PC-9 (cell line): ENCODE data around the gene BNIPL. TPM values are rescaled to one million over a fixed set of nuclear protein-coding genes. Genes with fewer than 3 reads are reported as not detected.
A peak's percentile ranks its signal among the peaks of the same experiment; 100 is the strongest.

Experiments
- BruUV-seq: library from RNA; stranded (reverse); fragments of 400-500 nt; replicated peaks from 2 replicates; lab custom pipeline; 2021; lab: Mats Ljungman, UMichigan
- CTCF ChIA-PET: fragments of 300-600 bp; sonication (Branson Sonifier 250); formaldehyde crosslinking; loops from one replicate; lab custom pipeline; 2022; ENCODE audit warnings: antibody characterized with exemption; lab: Charles Lee
- POLR2A ChIA-PET: fragments of 300-600 bp; sonication (Branson Sonifier 250); formaldehyde crosslinking; loops from one replicate; lab custom pipeline; 2022; ENCODE audit warnings: antibody characterized with exemption; ENCODE audit not compliant: unreplicated experiment; lab: Charles Lee
- DNase-seq, 2 experiments: peaks; one replicate each; pipeline versions ENCODE4 v3.0.0 to v3.0.0-alpha.2; 2015 to 2022; ENCODE audit warnings: mixed read lengths in 1 of 2
- H2AFZ ChIP-seq: fragments of 200-600 bp; sonication (generic); 2 replicates; pipeline ENCODE4 v1.8.1; 2017; ENCODE audit warnings: antibody characterized with exemption
- H3F3A ChIP-seq: fragments of 200-600 bp; sonication (generic); 2 replicates; pipeline ENCODE4 v1.8.1; 2017; ENCODE audit warnings: antibody characterized with exemption, mild to moderate bottlenecking, low read depth; ENCODE audit not compliant: insufficient read depth
- H3K27ac ChIP-seq: fragments of 200-600 bp; sonication (generic); 2 replicates; pipeline ENCODE4 v1.6.1; 2016; ENCODE audit warnings: mixed run types
- H3K27me3 ChIP-seq: fragments of 200-600 bp; sonication (generic); 2 replicates; pipeline ENCODE4 v1.6.1; 2016; ENCODE audit warnings: low read depth, mixed run types; ENCODE audit not compliant: insufficient read depth
- H3K36me3 ChIP-seq: fragments of 200-600 bp; sonication (generic); 2 replicates; pipeline ENCODE4 v1.6.1; 2016; ENCODE audit warnings: low read depth, mixed run types
- H3K4me1 ChIP-seq: fragments of 200-600 bp; sonication (generic); replicated peaks from 2 replicates; pipeline ENCODE4 v1.6.1; 2016; ENCODE audit warnings: mixed run types; ENCODE audit not compliant: insufficient read depth
- H3K4me2 ChIP-seq: fragments of 200-600 bp; sonication (generic); 2 replicates; pipeline ENCODE4 v1.6.1; 2017; ENCODE audit warnings: mixed run types
- H3K4me3 ChIP-seq: fragments of 200-600 bp; sonication (generic); 2 replicates; pipeline ENCODE4 v1.6.1; 2016; ENCODE audit warnings: mixed run types
- H3K79me2 ChIP-seq: fragments of 200-600 bp; sonication (generic); 2 replicates; pipeline ENCODE4 v1.6.1; 2017; ENCODE audit warnings: low read depth, mixed run types
- H3K9me2 ChIP-seq: fragments of 200-600 bp; sonication (generic); 2 replicates; pipeline ENCODE4 v1.8.1; 2017; ENCODE audit warnings: mild to moderate bottlenecking; ENCODE audit not compliant: insufficient read depth
- H3K9me3 ChIP-seq: fragments of 200-600 bp; sonication (generic); 2 replicates; pipeline ENCODE4 v1.8.1; 2016; ENCODE audit warnings: low read depth; ENCODE audit not compliant: insufficient read depth
- H4K20me1 ChIP-seq: fragments of 200-600 bp; sonication (generic); 2 replicates; pipeline ENCODE4 v1.8.1; 2017; ENCODE audit not compliant: insufficient read depth
- CTCF ChIP-seq: fragments of 200-600 bp; sonication (generic); conservative IDR thresholded peaks from 2 replicates; pipeline ENCODE4 v1.6.1; 2017; ENCODE audit warnings: mixed run types, antibody characterized with exemption, mild to moderate bottlenecking, moderate library complexity
- EZH2 ChIP-seq: fragments of 200-600 bp; sonication (generic); IDR thresholded peaks from 2 replicates; pipeline ENCODE4 v1.8.0; 2017; ENCODE audit warnings: antibody characterized with exemption, low read depth
- intact Hi-C: fragments of 100-400 bp; cut with micrococcal nuclease; formaldehyde crosslinking; loops from one replicate; pipeline ENCODE4 v1.10.0; 2022; ENCODE audit not compliant: unreplicated experiment
- total RNA-seq: library from RNA; stranded (reverse); gene quantifications from 2 replicates; pipeline ENCODE4 v1.2.3, GENCODE V29; 2021

BNIPL gene
- total RNA-seq, 1 experiment from 2014 or later: 3.0 TPM

- Histone ChIP-seq H3K4me2 (peak within 1 kb of the TSS; percentile 97), H4K20me1 (no peaks in the 10 kb centered on the region), H3K4me1 (peaks cover 50% of the 10 kb centered on the region), H3K27me3 (no peaks in the 10 kb centered on the region), H3K9me2 (no peaks in the 10 kb centered on the region), H3K27ac (peak within 1 kb of the TSS; percentile 68), H3F3A (peaks cover 28% of the 10 kb centered on the region), H2AFZ (peak within 1 kb of the TSS; percentile 94), H3K4me3 (peak within 1 kb of the TSS; percentile 89), H3K36me3 (no peaks in the 10 kb centered on the region), H3K9me3 (no peaks in the 10 kb centered on the region), H3K79me2 (peaks cover 24% of the 10 kb centered on the region)
- BruUV-seq: no TSS peak
- POLR2A ChIA-PET: interaction anchor here (0.7 kb wide), 1 partner anchor 313 kb away, joined by 16 read pairs; no protein-coding TSS in a partner anchor
- CTCF ChIA-PET: no interaction called here
- intact Hi-C loops: loop anchor here (1.0 to 5.0 kb wide), 4 partner anchors 39 to 751 kb away; partner anchors contain the start of genes C1orf56, CA14, LYSMD1 and SCNM1
- DNase-seq: peak; percentile 95
- no peak for TF ChIP-seq EZH2
- no peak for TF ChIP-seq CTCF
Measured at GRCh38 chr1:151008244-151009205, 27.9 kb upstream of the BNIPL start, which contains the start of gene PRUNE1. Gene PRUNE1, plus strand, starts transcription at chr1:151008449. Its CDS starts 184 bp downstream, at chr1:151008633.

GRCh38 chr1:151009206-151009587, 27.2 kb upstream of the BNIPL start:
- peak overlapping the region; percentile 89 for H3K4me3 ChIP-seq
- peaks cover 44% of the 10 kb centered on the region for H3K4me1 ChIP-seq
- POLR2A ChIA-PET: no interaction called here
- TF ChIP-seq CTCF (no peak), EZH2 (no peak)
- CTCF ChIA-PET: no interaction called here
- H3K36me3 ChIP-seq: no peaks in the 10 kb centered on the region
- H3K9me2 ChIP-seq: no peaks in the 10 kb centered on the region
- BruUV-seq: TSS peak; percentile 39
- peaks cover 24% of the 10 kb centered on the region for H3K79me2 ChIP-seq
- H3K27me3 ChIP-seq: no peaks in the 10 kb centered on the region
- H3F3A ChIP-seq: peaks cover 27% of the 10 kb centered on the region
- intact Hi-C loops: loop anchor here (5.0 kb wide), 3 partner anchors 158 to 752 kb away; partner anchors contain the start of genes CA14, LYSMD1 and SCNM1
- H3K9me3 ChIP-seq: no peaks in the 10 kb centered on the region
- no peak for DNase-seq
- H2AFZ ChIP-seq: peak overlapping the region; percentile 94
- H4K20me1 ChIP-seq: no peaks in the 10 kb centered on the region
- H3K27ac ChIP-seq: peak overlapping the region; percentile 61
- peak overlapping the region; percentile 97 for H3K4me2 ChIP-seq

- TF ChIP-seq CTCF (no peak), EZH2 (no peak)
- H3K36me3 ChIP-seq: no peaks in the 10 kb centered on the region
- H3K9me2 ChIP-seq: no peaks in the 10 kb centered on the region
- H4K20me1 ChIP-seq: no peaks in the 10 kb centered on the region
- no peaks in the 10 kb centered on the region for H3K9me3 ChIP-seq
- no peaks in the 10 kb centered on the region for H3K27me3 ChIP-seq
- CTCF ChIA-PET: no interaction called here
- no peak for DNase-seq
- peak overlapping the region; percentile 61 for H3K27ac ChIP-seq
- POLR2A ChIA-PET: no interaction called here
- intact Hi-C loops: loop anchor here (5.0 kb wide), 3 partner anchors 157 to 753 kb away; partner anchors contain the start of genes CA14, LYSMD1 and SCNM1
- peak overlapping the region; percentile 89 for H3K4me3 ChIP-seq
- no TSS peak for BruUV-seq
- H2AFZ ChIP-seq: peak overlapping the region; percentile 94; the same call in 1 of the 2 replicates
- peak overlapping the region; percentile 97 for H3K4me2 ChIP-seq
- peaks cover 39% of the 10 kb centered on the region for H3K4me1 ChIP-seq
- H3K79me2 ChIP-seq: peaks cover 24% of the 10 kb centered on the region
- peaks cover 25% of the 10 kb centered on the region for H3F3A ChIP-seq
Measured at GRCh38 chr1:151009674-151010345, 26.6 kb upstream of the BNIPL start.
